Hematopoietic multipotent progenitor cell treated with erythropoietin and hydrocortisone succinate and interleukin-3 and kit ligand, for 4 days (in vitro differentiated cells): ENCODE results near the gene CALML3.

Experiments
- DNase-seq: peaks from one replicate; pipeline ENCODE4 v3.0.0-alpha.2; 2015

Gene CALML3

GRCh38 chr10:5545011-5545410 is 20.2 kb downstream of the CALML3 start:
- DNase-seq = no peak

GRCh38 chr10:5545426-5545777 is 20.6 kb downstream of the CALML3 start:
- no peak for DNase-seq

- DNase-seq = no peak
Measured at GRCh38 chr10:5545778-5546710, 21.3 kb downstream of the CALML3 start.

- peak; percentile 89 for DNase-seq
Measured at GRCh38 chr10:5546891-5547680, 22.3 kb downstream of the CALML3 start.

- no peak for DNase-seq
Measured at GRCh38 chr10:5547681-5547930, 22.8 kb downstream of the CALML3 start.

- peak; percentile 66 for DNase-seq
Measured at GRCh38 chr10:5547931-5548660, 23.3 kb downstream of the CALML3 start.

- DNase-seq = no peak
Measured at GRCh38 chr10:5549462-5550249, 24.9 kb downstream of the CALML3 start.

GRCh38 chr10:5550250-5550545 is 25.4 kb downstream of the CALML3 start:
- DNase-seq = no peak

- no peak for DNase-seq
Measured at GRCh38 chr10:5550621-5551530, 26.1 kb downstream of the CALML3 start.

- peak; percentile 57 for DNase-seq
Measured at GRCh38 chr10:5551531-5552375, 27.0 kb downstream of the CALML3 start.

- no peak for DNase-seq
Measured at GRCh38 chr10:5552376-5553321, 27.9 kb downstream of the CALML3 start.

GRCh38 chr10:5553400-5554170 is 28.8 kb downstream of the CALML3 start:
- DNase-seq = no peak

GRCh38 chr10:5555021-5555510 is 30.3 kb downstream of the CALML3 start:
- DNase-seq = no peak

GRCh38 chr10:5555881-5556280 is 31.1 kb downstream of the CALML3 start:
- no peak for DNase-seq

- DNase-seq = no peak
Measured at GRCh38 chr10:5556576-5556975, 31.8 kb downstream of the CALML3 start.

GRCh38 chr10:5557040-5557721 is 32.4 kb downstream of the CALML3 start:
- DNase-seq = no peak

GRCh38 chr10:5557799-5558771 is 33.3 kb downstream of the CALML3 start:
- DNase-seq = no peak
